GM21576 (cell line): Measurements from ENCODE around the gene CELF2.

Experiments used
- ATAC-seq: cut with Tn5 transposase; IDR thresholded peaks from one replicate; pipeline ENCODE4 v1.9.1; 2021; ENCODE audit warnings: mild to moderate bottlenecking, moderate library complexity; ENCODE audit not compliant: unreplicated experiment

Gene CELF2

GRCh38 chr10:11261687-11262493 is 244.2 kb downstream of the CELF2 start:
- no peak for ATAC-seq

GRCh38 chr10:11262494-11263345 is 245.0 kb downstream of the CELF2 start:
- no peak for ATAC-seq

- no peak for ATAC-seq
These were observed 246.1 kb downstream of the CELF2 start for GRCh38 chr10:11263767-11264166.

GRCh38 chr10:11264296-11265048 is 246.8 kb downstream of the CELF2 start:
- no peak for ATAC-seq

- ATAC-seq: no peak
These were observed 247.8 kb downstream of the CELF2 start for GRCh38 chr10:11265484-11265883.

- no peak for ATAC-seq
These were observed 248.8 kb downstream of the CELF2 start for GRCh38 chr10:11266426-11266825.

GRCh38 chr10:11270135-11270857 is 252.6 kb downstream of the CELF2 start:
- ATAC-seq: peak; percentile 72

GRCh38 chr10:11270858-11271179 is 253.1 kb downstream of the CELF2 start:
- no peak for ATAC-seq

- ATAC-seq: no peak
These were observed 255.3 kb downstream of the CELF2 start for GRCh38 chr10:11272915-11273389.

- no peak for ATAC-seq
These were observed 256.8 kb downstream of the CELF2 start for GRCh38 chr10:11274452-11274851.

- ATAC-seq: no peak
These were observed 258.0 kb downstream of the CELF2 start for GRCh38 chr10:11275651-11276050.

- ATAC-seq: no peak
These were observed 258.8 kb downstream of the CELF2 start for GRCh38 chr10:11276449-11276990.

- no peak for ATAC-seq
These were observed 261.6 kb downstream of the CELF2 start for GRCh38 chr10:11279314-11279713.

GRCh38 chr10:11280187-11280932 is 262.7 kb downstream of the CELF2 start:
- ATAC-seq: no peak

GRCh38 chr10:11282156-11282555 is 264.5 kb downstream of the CELF2 start:
- no peak for ATAC-seq

GRCh38 chr10:11282661-11283060 is 265.0 kb downstream of the CELF2 start:
- no peak for ATAC-seq

- no peak for ATAC-seq
These were observed 266.8 kb downstream of the CELF2 start for GRCh38 chr10:11284291-11285085.

GRCh38 chr10:11285171-11285570 is 267.5 kb downstream of the CELF2 start:
- no peak for ATAC-seq
